SKM-1 treated with dmso at 0.1 percent for 144 hours (cell line): ENCODE data around the gene PTPN18.
"Not testable (repeated sequence)": the region's sequence is repeated elsewhere in the genome, so short reads cannot be mapped to it uniquely, and the experiment has no call there.

ENCODE experiments used
- DNase-seq: peaks from one replicate; lab custom pipeline; 2025; ENCODE audit not compliant: unreplicated experiment; lab: John Stamatoyannopoulos, UW

The PTPN18 gene

GRCh38 chr2:130380096-130380934 is 24.5 kb downstream of the PTPN18 start:
- no peak for DNase-seq

DNA sequence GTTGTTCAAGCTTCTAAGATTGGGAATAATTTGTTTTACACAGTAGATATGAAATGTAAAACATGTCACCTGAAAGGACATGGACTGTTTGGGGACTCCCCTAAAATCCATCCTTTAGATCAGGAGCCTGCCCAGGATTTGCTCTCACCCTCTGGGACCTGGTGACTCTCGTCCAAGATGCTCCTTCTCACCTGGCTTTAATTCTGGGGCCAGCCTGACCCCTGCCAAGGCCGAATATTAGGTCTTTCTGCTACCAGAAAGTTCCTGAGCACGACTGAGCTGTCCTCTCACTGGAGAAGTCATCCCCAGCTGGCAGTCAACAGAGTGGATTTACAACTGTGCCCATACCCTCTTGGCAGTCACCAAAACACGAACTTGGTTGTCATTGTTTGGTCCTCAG is 25.3 kb downstream of the PTPN18 start:
- DNase-seq = no peak

DNA sequence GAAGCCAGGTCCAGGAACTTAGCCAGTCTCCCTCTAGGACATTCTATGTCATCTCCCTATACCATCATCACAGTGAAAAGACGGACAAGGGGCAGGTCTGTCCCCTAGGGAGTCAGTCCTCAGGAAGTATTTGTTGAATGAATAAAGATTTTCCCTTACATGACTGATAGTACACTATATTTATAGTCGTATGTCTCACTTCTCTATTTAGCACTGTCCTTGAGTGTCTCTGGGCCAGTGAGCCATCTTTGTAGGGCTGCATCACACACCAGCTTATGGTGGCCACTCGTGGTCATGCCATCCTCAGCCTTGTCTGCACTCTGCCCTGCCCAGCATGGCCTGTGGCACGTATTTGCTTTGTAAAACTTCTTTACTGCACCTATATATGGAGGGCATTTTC is 25.8 kb downstream of the PTPN18 start:
- DNase-seq = no peak

GRCh38 chr2:130382313-130382917 is 26.6 kb downstream of the PTPN18 start:
- no peak for DNase-seq

- DNase-seq = peak; percentile 55
Measured at GRCh38 chr2:130385709-130386108, 29.9 kb downstream of the PTPN18 start.

- no peak for DNase-seq
Measured at GRCh38 chr2:130387071-130387400, 31.2 kb downstream of the PTPN18 start.

DNA sequence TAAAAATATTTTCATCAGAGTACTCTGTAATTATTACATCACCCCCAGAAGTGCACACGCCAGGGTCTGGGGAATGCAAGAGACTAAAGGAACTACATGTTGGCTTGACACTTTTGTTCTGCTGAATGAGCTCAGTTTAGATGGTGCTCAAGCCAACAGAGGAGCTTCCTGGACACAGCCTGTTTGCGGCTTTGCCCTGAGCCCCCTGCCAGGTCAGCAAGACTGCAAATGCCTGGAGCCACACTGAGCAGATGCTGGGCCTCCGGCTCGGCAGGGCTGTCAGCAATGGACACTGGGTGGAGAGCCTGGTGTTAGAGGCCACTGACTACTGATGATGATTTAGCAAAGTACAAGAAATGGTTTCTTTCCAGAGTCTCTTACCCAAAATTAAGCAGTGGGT is 31.9 kb downstream of the PTPN18 start:
- DNase-seq = no peak

DNA sequence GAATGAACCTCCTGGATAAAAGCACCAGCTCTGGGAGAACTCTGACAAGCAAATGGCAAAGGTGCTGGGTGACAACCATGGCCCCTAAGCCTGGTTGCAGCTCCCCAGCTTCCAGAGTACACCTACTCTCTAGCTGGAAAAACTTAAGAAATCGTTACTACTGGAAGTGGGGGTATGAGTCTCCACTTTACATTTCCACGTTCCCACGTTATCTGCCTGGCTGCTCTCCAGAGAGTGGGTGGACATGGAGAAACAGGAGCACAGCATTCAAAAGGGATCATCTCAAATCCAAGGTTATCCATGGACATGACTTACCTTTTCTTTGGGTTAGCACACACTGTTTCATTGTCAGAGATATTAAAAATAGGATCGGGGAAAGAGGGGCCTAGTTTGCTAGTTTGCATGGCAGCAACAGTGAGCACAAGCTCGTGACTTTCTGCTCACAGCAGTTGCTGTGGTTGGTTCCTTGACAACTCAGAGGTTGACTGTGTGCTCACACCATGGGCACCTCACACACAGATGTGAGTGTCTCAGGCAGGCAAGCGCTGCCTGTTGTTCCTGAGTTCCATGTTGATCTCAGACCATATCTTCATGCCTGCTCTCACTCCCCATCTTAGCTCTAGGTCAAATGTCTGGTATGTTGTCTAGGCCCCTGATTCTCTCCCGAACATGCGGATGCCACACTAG is 32.5 kb downstream of the PTPN18 start:
- DNase-seq = no peak

DNA sequence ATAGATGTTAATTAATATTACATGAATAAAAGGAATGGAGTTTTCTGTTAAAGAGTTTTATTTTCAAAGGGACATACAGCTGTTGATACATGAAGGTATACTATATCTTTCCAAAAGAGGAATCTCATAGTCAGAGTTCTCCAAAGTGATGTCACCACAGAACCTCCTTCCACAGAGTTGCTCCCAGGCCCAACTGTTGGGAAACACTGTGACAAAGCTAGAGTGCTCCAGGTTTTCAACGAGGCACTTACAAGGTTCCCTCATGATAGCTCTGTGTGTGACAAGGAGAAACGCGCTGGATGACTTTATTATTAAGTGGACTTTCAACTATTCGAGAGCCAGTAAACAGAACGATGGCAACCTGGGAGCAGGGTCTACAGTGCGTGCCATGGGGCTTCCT is 33.5 kb downstream of the PTPN18 start:
- no peak for DNase-seq

DNA sequence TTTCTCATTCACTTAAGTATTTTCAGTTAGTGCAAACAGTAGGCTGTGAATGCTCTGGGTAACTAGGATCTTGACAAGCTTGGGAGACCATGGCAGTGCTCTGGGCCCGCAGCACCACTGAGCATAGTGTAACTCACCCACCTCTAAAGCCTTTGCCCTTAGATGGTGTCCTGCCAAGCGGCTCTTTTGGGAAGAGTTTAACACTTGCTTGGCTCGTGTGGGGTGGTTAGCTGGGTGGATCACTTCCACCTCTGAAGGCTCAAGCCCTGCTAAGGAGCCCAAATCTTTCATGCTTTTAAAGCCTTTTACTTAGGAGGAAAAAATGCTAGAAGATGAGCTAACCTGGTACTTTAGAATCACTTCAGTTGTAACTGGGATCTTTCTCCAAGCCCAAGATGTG is 33.9 kb downstream of the PTPN18 start:
- no peak for DNase-seq

DNA sequence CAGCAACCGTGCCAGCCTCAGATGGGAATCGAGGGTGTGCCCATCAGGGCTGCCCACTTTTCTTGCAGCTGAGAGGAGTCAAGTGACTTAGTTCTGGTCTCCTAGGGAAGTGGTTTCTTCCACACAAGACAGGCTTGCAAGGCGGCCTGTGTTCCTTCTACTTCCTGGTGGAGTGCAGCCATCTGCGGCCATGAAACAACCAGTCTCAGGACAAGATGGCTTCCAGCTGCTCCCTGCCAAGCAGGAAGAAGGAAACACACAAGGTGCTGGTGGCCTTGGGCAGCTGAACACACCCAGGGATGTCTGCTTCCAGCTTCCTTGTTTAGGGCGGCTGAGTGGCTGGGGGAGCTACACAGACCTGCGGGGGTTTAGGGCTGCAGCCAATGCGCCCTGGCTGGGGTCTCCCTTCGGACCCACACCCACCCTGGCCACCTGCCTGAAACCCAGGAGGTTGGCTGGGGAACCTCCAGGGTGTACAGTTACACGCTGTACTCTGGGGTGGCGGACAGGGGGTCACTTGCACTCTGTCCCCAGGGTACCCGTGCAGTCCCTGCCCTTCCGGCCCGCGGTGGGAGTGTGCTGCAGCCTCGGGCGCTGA is 34.7 kb downstream of the PTPN18 start:
- no peak for DNase-seq

DNA sequence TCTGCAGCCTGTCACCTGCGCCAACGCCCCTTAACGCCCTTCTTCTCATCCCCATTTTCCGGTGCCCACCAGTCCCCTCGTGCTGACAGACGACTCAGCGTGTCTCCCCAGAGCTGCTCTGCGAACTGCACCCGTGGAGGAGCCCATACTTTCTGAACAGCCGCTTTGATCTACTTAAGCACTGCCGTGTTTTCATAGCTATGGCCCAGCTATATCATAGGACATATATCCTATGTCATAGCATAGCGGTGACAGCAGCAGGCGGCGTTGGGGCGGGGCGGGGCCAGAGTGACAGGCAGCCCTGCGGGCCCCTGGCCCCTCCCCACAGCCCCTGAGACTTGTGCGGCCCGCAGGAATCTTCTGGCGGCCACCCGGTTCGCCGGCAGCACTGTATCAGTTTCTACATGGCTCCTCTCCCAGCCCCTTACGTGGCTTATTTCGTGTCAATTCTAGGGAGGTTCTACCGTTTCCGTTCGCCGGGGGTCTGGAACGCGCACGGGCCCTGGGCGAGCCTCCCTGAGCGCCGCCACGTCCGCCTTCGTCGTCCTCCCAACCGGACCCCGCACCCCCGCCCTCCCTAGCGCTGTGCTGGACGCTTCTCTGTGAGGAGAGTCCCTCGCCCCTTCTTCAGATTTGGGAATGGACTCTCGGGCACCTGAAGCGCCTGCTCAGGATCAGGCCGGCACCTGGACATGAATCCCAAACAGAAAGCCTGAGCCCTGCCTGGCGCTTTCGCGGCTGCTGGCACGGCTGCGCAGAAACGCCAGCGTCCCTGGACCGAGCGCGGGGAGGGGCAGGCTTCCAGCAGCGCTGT is 35.4 kb downstream of the PTPN18 start:
- DNase-seq = peak; percentile 57

- DNase-seq = no peak
Measured at GRCh38 chr2:130391872-130392670, 36.2 kb downstream of the PTPN18 start.

DNA sequence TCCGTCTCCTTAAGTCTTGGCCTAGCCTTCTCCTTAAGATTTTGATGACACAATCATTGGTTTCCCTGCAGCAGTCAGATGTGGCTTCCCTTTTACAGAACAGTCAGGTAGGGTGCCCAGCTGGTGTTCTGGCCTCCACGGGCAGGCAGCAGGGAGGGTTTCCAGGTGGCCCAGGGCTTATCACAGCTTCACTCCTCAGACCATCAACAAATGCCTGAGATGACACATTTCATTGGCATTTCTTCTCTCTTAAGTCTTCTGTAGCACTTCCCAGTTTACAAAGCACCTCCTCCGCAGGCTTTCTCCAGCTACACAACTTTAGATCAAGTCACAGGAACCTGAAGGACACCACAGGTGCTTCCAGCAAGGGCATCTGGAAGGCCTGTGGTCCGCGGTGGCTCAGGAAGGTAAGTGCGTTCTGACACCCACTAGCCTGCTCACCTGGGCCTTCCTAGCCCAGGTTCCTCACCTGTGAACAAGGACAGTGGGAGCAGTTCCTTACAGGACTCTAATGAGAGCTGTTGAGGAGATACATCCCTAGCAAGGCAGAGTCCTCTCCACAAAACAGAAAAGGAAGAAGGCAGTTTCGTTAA is 37.6 kb downstream of the PTPN18 start:
- no peak for DNase-seq

DNA sequence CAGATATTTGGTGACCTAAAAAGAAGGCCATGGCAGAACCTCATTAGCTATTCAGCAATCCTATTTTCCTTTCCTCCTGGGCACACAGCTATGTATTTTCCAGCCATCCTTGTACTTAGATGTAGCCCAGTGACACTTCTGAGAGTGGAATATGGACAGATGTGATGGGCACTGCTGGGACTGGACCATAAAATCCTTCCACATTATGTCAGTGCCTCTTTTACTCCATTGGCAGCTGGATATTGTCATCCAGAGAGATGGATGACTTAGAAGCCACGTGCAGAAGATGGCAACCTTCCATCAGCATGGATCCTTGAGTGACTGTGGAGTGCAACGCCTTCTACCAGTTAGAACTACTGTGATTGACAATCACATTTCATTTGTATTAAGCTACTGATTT is 50.4 kb downstream of the PTPN18 start:
- DNase-seq = not testable (repeated sequence)

DNA sequence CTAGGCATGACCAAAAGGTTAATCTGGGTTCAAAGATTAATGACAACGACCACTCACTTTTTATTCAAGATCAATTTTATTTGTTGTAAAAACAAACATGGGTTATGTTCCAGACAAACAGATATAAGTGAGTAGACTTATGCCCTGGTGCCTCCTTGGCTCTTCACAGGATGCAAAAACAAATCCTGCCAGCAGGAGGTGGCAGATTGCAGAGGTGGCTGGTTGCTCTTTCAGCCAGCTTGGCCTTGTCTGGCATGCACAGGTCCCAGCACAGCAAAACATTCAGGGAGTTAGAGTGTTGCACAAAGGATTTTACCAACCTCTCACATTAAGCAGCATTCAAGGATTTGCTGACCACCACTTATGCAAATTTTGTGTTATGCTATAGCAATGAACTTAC is 60.8 kb downstream of the PTPN18 start:
- not testable (repeated sequence) for DNase-seq

- DNase-seq = not testable (repeated sequence)
Measured at GRCh38 chr2:130418845-130419244, 63.0 kb downstream of the PTPN18 start.
